ENCODE measurements around the gene DET1. TPM values are rescaled to one million over a fixed set of nuclear protein-coding genes. Genes with fewer than 3 reads are reported as not detected.

Gene DET1
- total RNA-seq, 1 experiment from 2014 or later, result 6.6 TPM

DNA sequence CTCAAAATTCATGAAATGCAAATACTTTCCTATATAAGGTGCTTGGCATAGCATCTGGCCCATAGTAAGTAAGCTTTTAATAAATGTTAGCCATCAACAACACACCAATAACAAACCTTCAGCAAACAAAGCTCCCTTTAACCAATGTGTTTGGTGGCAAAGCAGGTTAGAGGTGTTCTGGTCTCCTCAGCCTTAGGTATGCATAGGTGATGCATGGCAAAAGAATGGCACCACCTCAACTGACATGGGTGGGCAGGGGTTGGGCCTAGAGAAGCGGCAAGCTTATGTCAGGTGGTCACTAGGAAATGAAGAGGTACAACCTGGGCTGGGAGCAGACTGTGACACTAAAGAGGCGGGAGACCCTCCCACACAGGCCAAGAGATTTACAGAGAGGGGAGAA lies 40.8 kb downstream of the DET1 start:
- H3K4me3 Mint-ChIP-seq, result no peak overlapping the region
- no peak overlapping the region for H2AK5ac ChIP-seq (ENCODE audit: insufficient read length, low read length)
- peaks cover 6% of the 10 kb centered on the region; the same call in 1 of the 2 replicates for H3K4me1 ChIP-seq (ENCODE audit: insufficient read depth, low read length)
- H3K27me3 Mint-ChIP-seq (ENCODE audit: low read depth), result peaks cover 9% of the 10 kb centered on the region
- H3K23me2 ChIP-seq (ENCODE audit: insufficient read length, low read depth, low read length, poor library complexity, severe bottlenecking), result no peaks in the 10 kb centered on the region
- no peak overlapping the region for H2AFZ ChIP-seq (ENCODE audit: low read length)
- H3T11ph ChIP-seq (ENCODE audit: low read length), result no peak overlapping the region
- no peak overlapping the region for H4K91ac ChIP-seq (ENCODE audit: insufficient read length, low read depth, low read length)
- H3K4me1 Mint-ChIP-seq, result peaks cover 28 to 29% of the 10 kb centered on the region in 2 experiments
- no peak overlapping the region for H3K27ac Mint-ChIP-seq
- H2BK12ac ChIP-seq (ENCODE audit: insufficient read length, low read depth, low read length), result no peak overlapping the region
- H3K18ac ChIP-seq (ENCODE audit: insufficient read length, low read depth, low read length), result no peak overlapping the region
- no peak overlapping the region for H3K4me2 ChIP-seq (ENCODE audit: insufficient read depth, insufficient read length, low read length)
- H3K23ac ChIP-seq (ENCODE audit: insufficient read length, low read depth, low read length), result no peak overlapping the region
- H3K56ac ChIP-seq (ENCODE audit: insufficient read length, low read depth, low read length), result no peak overlapping the region
- no peak overlapping the region for H4K8ac ChIP-seq (replicated peaks; ENCODE audit: insufficient read length, low read depth, low read length)
- no peaks in the 10 kb centered on the region for H3K79me1 ChIP-seq (ENCODE audit: insufficient read depth, low read depth, low read length, poor library complexity, severe bottlenecking)
- H2BK120ac ChIP-seq (ENCODE audit: low read depth, low read length, poor library complexity, severe bottlenecking), result no peak overlapping the region
- H2BK20ac ChIP-seq (ENCODE audit: low read depth, low read length, poor library complexity, severe bottlenecking), result no peak overlapping the region
- no peak overlapping the region for H3K4ac ChIP-seq (ENCODE audit: low read depth, low read length)
- H3K27ac ChIP-seq (ENCODE audit: insufficient read length, low read depth, low read length), result no peak overlapping the region
- H2BK5ac ChIP-seq (ENCODE audit: insufficient read length, low read length), result no peak overlapping the region
- H3K9me3 ChIP-seq (ENCODE audit: control insufficient read depth, low read depth, low read length), result no peaks in the 10 kb centered on the region
- H2BK15ac ChIP-seq (ENCODE audit: low read depth, low read length), result no peak overlapping the region
- no CpG with 5 or more reads among the region's 2 CpGs for WGBS (ENCODE audit: extremely low coverage, insufficient read length, low lambda C conversion rate)
- no peaks in the 10 kb centered on the region for H3K27me3 ChIP-seq (ENCODE audit: insufficient read depth, low read length)
- no peaks in the 10 kb centered on the region for H3K9me3 Mint-ChIP-seq
- H4K20me1 ChIP-seq (ENCODE audit: control insufficient read depth, insufficient read depth, insufficient read length), result no peaks in the 10 kb centered on the region
- H3K9ac ChIP-seq (ENCODE audit: extremely low read depth, insufficient read length, low read length), result no peak overlapping the region
- H3K36me3 Mint-ChIP-seq (ENCODE audit: insufficient read depth in 1 of 3, low read depth in 3 of 3), result peaks cover 5 to 22% (median 16%) of the 10 kb centered on the region in 3 experiments; a peak in 5 of 7 replicates
- no peaks in the 10 kb centered on the region for H3K79me2 ChIP-seq (ENCODE audit: insufficient read depth, low read length)
- no peak for DNase-seq
- H4K5ac ChIP-seq (ENCODE audit: insufficient read length, low read depth, low read length), result no peak overlapping the region
- TF ChIP-seq, protein P1, sequence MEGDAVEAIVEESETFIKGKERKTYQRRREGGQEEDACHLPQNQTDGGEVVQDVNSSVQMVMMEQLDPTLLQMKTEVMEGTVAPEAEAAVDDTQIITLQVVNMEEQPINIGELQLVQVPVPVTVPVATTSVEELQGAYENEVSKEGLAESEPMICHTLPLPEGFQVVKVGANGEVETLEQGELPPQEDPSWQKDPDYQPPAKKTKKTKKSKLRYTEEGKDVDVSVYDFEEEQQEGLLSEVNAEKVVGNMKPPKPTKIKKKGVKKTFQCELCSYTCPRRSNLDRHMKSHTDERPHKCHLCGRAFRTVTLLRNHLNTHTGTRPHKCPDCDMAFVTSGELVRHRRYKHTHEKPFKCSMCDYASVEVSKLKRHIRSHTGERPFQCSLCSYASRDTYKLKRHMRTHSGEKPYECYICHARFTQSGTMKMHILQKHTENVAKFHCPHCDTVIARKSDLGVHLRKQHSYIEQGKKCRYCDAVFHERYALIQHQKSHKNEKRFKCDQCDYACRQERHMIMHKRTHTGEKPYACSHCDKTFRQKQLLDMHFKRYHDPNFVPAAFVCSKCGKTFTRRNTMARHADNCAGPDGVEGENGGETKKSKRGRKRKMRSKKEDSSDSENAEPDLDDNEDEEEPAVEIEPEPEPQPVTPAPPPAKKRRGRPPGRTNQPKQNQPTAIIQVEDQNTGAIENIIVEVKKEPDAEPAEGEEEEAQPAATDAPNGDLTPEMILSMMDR (conservative IDR thresholded peaks at IDR 0.05), result no peak
- H3K14ac ChIP-seq (ENCODE audit: insufficient read depth, low read length), result no peak overlapping the region

All from H9 (cell line).